ENCODE data around the gene LRRC75A. TPM values are rescaled to one million over a fixed set of nuclear protein-coding genes. Genes with fewer than 3 reads are reported as not detected.

LRRC75A gene
- total and polyA plus RNA-seq, 3 donors from 2014 or later: 39.1 to 47.9 (median 44.5) TPM

DNA sequence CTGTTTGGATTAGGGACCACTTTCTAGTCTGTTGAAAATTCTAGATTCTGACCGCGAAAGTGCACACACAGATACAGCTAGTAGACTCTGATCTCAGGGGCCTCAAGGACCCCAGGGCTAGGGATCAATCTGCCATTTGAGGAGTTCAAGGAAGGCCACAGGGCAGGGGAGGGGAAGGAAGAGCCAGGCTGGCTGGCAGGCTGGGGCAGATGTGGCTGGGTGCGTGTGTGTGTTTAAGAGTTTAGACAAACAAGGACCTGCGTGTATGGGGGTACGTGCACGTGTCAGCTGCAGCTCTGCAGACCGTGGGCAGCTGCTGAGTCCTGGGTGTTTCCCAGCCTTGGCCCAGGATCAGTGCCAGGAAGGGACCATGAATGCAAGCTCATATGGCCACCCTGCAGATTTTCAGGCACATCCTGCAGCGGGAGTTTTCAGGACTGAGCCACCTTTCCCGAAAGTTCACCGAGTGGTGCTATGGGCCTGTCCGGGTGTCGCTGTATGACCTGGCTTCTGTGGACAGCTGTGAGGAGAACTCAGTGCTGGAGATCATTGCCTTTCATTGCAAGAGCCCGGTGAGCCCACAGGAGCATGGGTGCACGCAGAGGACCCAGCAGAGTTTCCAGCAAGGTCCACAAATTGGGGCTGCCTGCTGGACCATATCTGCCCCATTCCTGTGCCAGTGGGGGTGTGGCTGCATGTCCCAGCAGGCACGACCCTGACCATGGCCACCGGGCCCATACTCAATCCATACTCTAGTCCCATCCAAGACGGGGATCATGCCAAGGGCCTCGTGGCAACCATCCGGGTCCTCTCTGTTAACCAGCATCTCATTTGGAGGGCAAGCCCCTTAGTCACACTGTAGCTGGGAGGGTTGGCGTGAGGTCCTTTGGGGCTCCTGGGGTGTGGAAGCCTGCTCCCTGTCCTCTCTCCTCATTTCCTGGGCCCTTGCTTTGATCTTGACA is 66.0 kb downstream of the LRRC75A start:
- no peaks in the 10 kb centered on the region for H3K36me3 ChIP-seq (ENCODE audit: low read depth, missing control alignments)
- no peak overlapping the region for H3K27ac ChIP-seq
- no peak for DNase-seq
- H3K27me3 ChIP-seq: no peaks in the 10 kb centered on the region
- intact Hi-C loops (cut with DNase I; ENCODE audit: low total_unique reads): no loop called here
- H3K4me1 ChIP-seq: no peaks in the 10 kb centered on the region
- no peak overlapping the region for H3K4me3 ChIP-seq
- TF ChIP-seq POLR2A (IDR thresholded peaks at IDR 0.05): no peak
- TF ChIP-seq, protein P1, sequence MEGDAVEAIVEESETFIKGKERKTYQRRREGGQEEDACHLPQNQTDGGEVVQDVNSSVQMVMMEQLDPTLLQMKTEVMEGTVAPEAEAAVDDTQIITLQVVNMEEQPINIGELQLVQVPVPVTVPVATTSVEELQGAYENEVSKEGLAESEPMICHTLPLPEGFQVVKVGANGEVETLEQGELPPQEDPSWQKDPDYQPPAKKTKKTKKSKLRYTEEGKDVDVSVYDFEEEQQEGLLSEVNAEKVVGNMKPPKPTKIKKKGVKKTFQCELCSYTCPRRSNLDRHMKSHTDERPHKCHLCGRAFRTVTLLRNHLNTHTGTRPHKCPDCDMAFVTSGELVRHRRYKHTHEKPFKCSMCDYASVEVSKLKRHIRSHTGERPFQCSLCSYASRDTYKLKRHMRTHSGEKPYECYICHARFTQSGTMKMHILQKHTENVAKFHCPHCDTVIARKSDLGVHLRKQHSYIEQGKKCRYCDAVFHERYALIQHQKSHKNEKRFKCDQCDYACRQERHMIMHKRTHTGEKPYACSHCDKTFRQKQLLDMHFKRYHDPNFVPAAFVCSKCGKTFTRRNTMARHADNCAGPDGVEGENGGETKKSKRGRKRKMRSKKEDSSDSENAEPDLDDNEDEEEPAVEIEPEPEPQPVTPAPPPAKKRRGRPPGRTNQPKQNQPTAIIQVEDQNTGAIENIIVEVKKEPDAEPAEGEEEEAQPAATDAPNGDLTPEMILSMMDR (IDR thresholded peaks at IDR 0.05): no peak
- H3K9me3 ChIP-seq: no peaks in the 10 kb centered on the region
- WGBS, 2 donors: 85 to 87% methylated on average over 18 to 19 of the region's 20 CpGs

DNA sequence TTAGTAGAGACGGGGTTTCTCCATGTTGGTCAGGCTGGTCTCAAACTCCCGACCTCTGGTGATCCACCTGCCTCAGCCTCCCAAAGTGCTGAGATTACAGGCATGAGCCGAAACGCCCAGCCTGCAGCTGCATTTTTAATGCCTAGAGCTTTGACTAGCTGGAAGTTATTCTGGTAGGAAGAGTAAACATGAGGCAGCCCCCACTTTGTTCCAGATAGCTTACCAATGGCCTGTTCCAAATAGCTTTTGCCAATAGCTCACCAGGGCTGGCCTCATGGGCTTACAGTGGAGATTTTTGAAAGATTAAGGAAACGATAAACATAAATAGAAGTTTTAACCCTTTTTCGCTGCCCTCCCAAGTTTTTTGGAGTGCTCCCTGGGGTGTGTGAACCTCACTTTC is 66.8 kb downstream of the LRRC75A start:
- intact Hi-C loops (cut with DNase I; ENCODE audit: low total_unique reads): no loop called here
- no peak for DNase-seq
- Histone ChIP-seq H3K27ac (no peak overlapping the region), H3K36me3 (ENCODE audit: low read depth, missing control alignments) (no peaks in the 10 kb centered on the region), H3K9me3 (no peaks in the 10 kb centered on the region), H3K27me3 (no peaks in the 10 kb centered on the region), H3K4me3 (no peak overlapping the region), H3K4me1 (no peaks in the 10 kb centered on the region)
- TF ChIP-seq, protein P1 (IDR thresholded peaks at IDR 0.05): no peak
- no peak for TF ChIP-seq POLR2A (IDR thresholded peaks at IDR 0.05)
- 79 to 85% methylated on average over 6 of the region's 6 CpGs for WGBS, 2 donors

DNA sequence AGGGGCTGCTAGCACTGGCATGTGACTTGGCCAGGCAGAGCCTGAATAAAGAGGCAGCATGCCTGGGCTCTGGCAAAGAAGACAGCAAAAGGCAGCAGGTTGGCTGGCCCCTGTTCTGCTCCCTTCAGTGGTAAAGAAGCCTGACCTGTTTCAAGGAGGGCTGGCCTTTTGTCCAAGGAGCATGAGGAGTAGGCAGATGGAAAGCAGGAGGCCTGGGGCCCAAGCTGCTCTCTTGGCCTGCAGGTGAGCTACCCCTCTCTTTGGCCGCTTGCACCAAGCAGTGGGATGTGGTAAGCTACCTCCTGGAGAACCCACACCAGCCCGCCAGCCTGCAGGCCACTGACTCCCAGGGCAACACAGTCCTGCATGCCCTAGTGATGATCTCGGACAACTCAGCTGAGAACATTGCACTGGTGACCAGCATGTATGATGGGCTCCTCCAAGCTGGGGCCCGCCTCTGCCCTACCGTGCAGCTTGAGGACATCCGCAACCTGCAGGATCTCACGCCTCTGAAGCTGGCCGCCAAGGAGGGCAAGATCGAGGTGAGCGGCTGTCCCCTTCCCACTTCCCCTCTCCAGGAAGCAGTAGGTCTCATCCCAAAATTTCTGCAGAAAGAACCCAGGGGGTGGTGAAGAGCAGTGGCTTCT is 68.6 kb downstream of the LRRC75A start:
- Histone ChIP-seq H3K4me1 (no peaks in the 10 kb centered on the region), H3K27ac (no peak overlapping the region), H3K9me3 (no peaks in the 10 kb centered on the region), H3K36me3 (ENCODE audit: low read depth, missing control alignments) (no peaks in the 10 kb centered on the region), H3K27me3 (no peaks in the 10 kb centered on the region), H3K4me3 (no peak overlapping the region)
- TF ChIP-seq, protein P1 (IDR thresholded peaks at IDR 0.05): no peak
- TF ChIP-seq POLR2A (IDR thresholded peaks at IDR 0.05): no peak
- intact Hi-C loops (cut with DNase I; ENCODE audit: low total_unique reads): no loop called here
- no peak for DNase-seq
- WGBS, 2 donors: 89 to 90% methylated on average over 6 to 10 of the region's 10 CpGs

DNA sequence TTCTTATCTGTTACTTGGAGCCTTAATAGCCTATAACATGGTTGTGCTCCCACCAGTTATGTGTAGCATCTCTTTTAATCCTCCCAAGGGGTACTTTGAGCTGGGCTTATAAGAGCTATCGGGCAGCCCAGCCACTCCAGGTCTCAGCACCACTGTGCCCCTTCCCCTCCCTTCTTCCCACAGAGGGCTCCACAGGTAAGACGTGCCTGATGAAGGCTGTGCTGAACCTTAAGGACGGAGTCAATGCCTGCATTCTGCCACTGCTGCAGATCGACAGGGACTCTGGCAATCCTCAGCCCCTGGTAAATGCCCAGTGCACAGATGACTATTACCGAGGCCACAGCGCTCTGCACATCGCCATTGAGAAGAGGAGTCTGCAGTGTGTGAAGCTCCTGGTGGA is 69.6 kb downstream of the LRRC75A start:
- intact Hi-C loops (cut with DNase I; ENCODE audit: low total_unique reads): no loop called here
- no peaks in the 10 kb centered on the region for H3K4me1 ChIP-seq
- TF ChIP-seq POLR2A (IDR thresholded peaks at IDR 0.05): no peak
- TF ChIP-seq, protein P1 (IDR thresholded peaks at IDR 0.05): no peak
- H3K9me3 ChIP-seq: no peaks in the 10 kb centered on the region
- DNase-seq: no peak
- H3K27me3 ChIP-seq: no peaks in the 10 kb centered on the region
- H3K36me3 ChIP-seq (ENCODE audit: low read depth, missing control alignments): no peaks in the 10 kb centered on the region
- no peak overlapping the region for H3K27ac ChIP-seq
- WGBS, 2 donors: 89 to 93% methylated on average over 7 of the region's 7 CpGs
- no peak overlapping the region for H3K4me3 ChIP-seq
